IMR-90 (cell line): Measurements from ENCODE around the gene HTN1. TPM values are rescaled to one million over a fixed set of nuclear protein-coding genes. Genes with fewer than 3 reads are reported as not detected.
"Not testable (repeated sequence)": the region's sequence is repeated elsewhere in the genome, so short reads cannot be mapped to it uniquely, and the experiment has no call there.

Experiments
- ATAC-seq: fragments of 200-7000 bp; cut with Tn5 transposase; 2 replicates; pipeline ENCODE4 v1.9.1; 2020; ENCODE audit warnings: low read depth, mild to moderate bottlenecking, moderate library complexity
- Bru-seq: library from RNA; stranded (reverse); fragments of 400-500 nt; gene quantifications from one replicate; lab custom pipeline; 2021; lab: Mats Ljungman, UMichigan
- BruChase-seq, 2 experiments: library from RNA; stranded (reverse); fragments of 400-500 nt; gene quantifications; one replicate each; lab custom pipeline; 2021; lab: Mats Ljungman, UMichigan
- BruUV-seq: library from RNA; stranded (reverse); fragments of 400-500 nt; replicated peaks from 2 replicates; lab custom pipeline; 2021; lab: Mats Ljungman, UMichigan
- CTCF ChIA-PET: fragments of 300-600 bp; formaldehyde crosslinking; extraction: SDS; loops from one replicate; lab custom pipeline; 2021; ENCODE audit warnings: antibody characterized with exemption; lab: Yijun Ruan, JAX
- POLR2A ChIA-PET: fragments of 300-600 bp; sonication (Branson Sonifier 250); formaldehyde crosslinking; loops from one replicate; lab custom pipeline; 2022; ENCODE audit warnings: antibody characterized with exemption; ENCODE audit not compliant: unreplicated experiment; lab: Charles Lee
- DNase-seq: peaks from one replicate; pipeline ENCODE4 v3.0.0; 2013
- H2AFZ ChIP-seq: replicated peaks from 2 replicates; pipeline ENCODE3; 2013; ENCODE audit warnings: low read length, mild to moderate bottlenecking; ENCODE audit not compliant: poor library complexity
- H2AK5ac ChIP-seq: 2 replicates; pipeline ENCODE4 v1.6.1; 2013; ENCODE audit warnings: low read depth, low read length, inconsistent platforms
- H2AK9ac ChIP-seq: replicated peaks from 2 replicates; pipeline ENCODE3; 2013; ENCODE audit warnings: mild to moderate bottlenecking, low read depth, low read length, moderate library complexity; ENCODE audit not compliant: poor library complexity
- H2BK120ac ChIP-seq: 2 replicates; pipeline ENCODE4 v1.6.1; 2013; ENCODE audit warnings: low read depth, low read length, inconsistent platforms
- H2BK15ac ChIP-seq: 3 replicates; pipeline ENCODE4 v1.6.1; 2013; ENCODE audit warnings: low read depth, low read length, inconsistent platforms
- H2BK20ac ChIP-seq: 2 replicates; pipeline ENCODE4 v1.6.1; 2013; ENCODE audit warnings: low read depth, mild to moderate bottlenecking, inconsistent platforms, low read length, moderate library complexity
- H2BK5ac ChIP-seq: 2 replicates; pipeline ENCODE4 v1.6.1; 2013; ENCODE audit warnings: mild to moderate bottlenecking, low read depth, low read length, inconsistent platforms; ENCODE audit not compliant: poor library complexity, severe bottlenecking
- H3K14ac ChIP-seq: replicated peaks from 2 replicates; pipeline ENCODE4 v1.6.1; 2013; ENCODE audit warnings: low read depth, low read length, inconsistent platforms
- H3K18ac ChIP-seq: 2 replicates; pipeline ENCODE4 v1.6.1; 2013; ENCODE audit warnings: low read depth, low read length, control low read depth
- H3K23ac ChIP-seq: 2 replicates; pipeline ENCODE4 v1.6.1; 2013; ENCODE audit warnings: low read depth, low read length, inconsistent platforms
- H3K27ac ChIP-seq: 2 replicates; pipeline ENCODE4 v1.5.1; 2013; ENCODE audit warnings: mild to moderate bottlenecking, control low read depth, low read length; ENCODE audit not compliant: insufficient read depth
- H3K27me3 ChIP-seq: 2 replicates; pipeline ENCODE4 v1.6.1; 2013; ENCODE audit warnings: low read length; ENCODE audit not compliant: control insufficient read depth, insufficient read depth
- H3K36me3 ChIP-seq: 2 replicates; pipeline ENCODE4 v1.6.1; 2013; ENCODE audit warnings: low read length, mixed read lengths; ENCODE audit not compliant: control insufficient read depth, insufficient read depth
- H3K4ac ChIP-seq: 2 replicates; pipeline ENCODE4 v1.6.1; 2013; ENCODE audit warnings: low read depth, low read length, inconsistent platforms
- H3K4me1 ChIP-seq: 2 replicates; pipeline ENCODE4 v1.6.1; 2013; ENCODE audit warnings: low read length, mixed read lengths; ENCODE audit not compliant: control insufficient read depth, insufficient read depth
- H3K4me2 ChIP-seq: 2 replicates; pipeline ENCODE4 v1.6.1; 2013; ENCODE audit warnings: low read depth, mild to moderate bottlenecking, control low read depth, low read length, moderate library complexity
- H3K4me3 ChIP-seq: 2 replicates; pipeline ENCODE4 v1.5.1; 2013; ENCODE audit warnings: low read depth, mild to moderate bottlenecking, control low read depth, low read length, moderate library complexity; ENCODE audit not compliant: insufficient read depth
- H3K56ac ChIP-seq: 2 replicates; pipeline ENCODE4 v1.6.1; 2013; ENCODE audit warnings: low read length, inconsistent platforms; ENCODE audit not compliant: insufficient read depth; ENCODE audit errors: extremely low read depth
- H3K79me1 ChIP-seq, 2 experiments: 2 replicates each; pipeline ENCODE4 v1.6.1; 2013; ENCODE audit warnings: low read length in 2 of 2, inconsistent platforms in 1 of 2, low read depth in 1 of 2
- H3K9ac ChIP-seq: 2 replicates; pipeline ENCODE4 v1.6.1; 2013; ENCODE audit warnings: low read depth, low read length, control low read depth
- H3K9me1 ChIP-seq: 2 replicates; pipeline ENCODE4 v1.6.1; 2013; ENCODE audit warnings: low read length, inconsistent platforms; ENCODE audit not compliant: insufficient read depth
- H3K9me3 ChIP-seq: 2 replicates; pipeline ENCODE4 v1.6.1; 2013; ENCODE audit warnings: low read length; ENCODE audit not compliant: control insufficient read depth, insufficient read depth
- H4K20me1 ChIP-seq: 2 replicates; pipeline ENCODE4 v1.6.1; 2013; ENCODE audit warnings: low read length, inconsistent platforms; ENCODE audit not compliant: insufficient read depth
- H4K5ac ChIP-seq: 2 replicates; pipeline ENCODE4 v1.6.1; 2013; ENCODE audit warnings: mild to moderate bottlenecking, low read depth, low read length, control low read depth
- H4K8ac ChIP-seq, 2 experiments: 2 replicates each; pipeline ENCODE4 v1.6.1; 2013; ENCODE audit warnings: low read depth in 2 of 2, low read length in 2 of 2, control low read depth in 1 of 2, inconsistent platforms in 1 of 2
- H4K91ac ChIP-seq: 2 replicates; pipeline ENCODE4 v1.6.1; 2013; ENCODE audit warnings: low read depth, low read length, inconsistent platforms; ENCODE audit not compliant: insufficient read depth
- WGBS, 2 experiments: methylation state at CpG; one replicate each; pipeline versions ENCODE4 v1.1.5 to v1.1.7; 2013; ENCODE audit warnings: missing lambda C conversion rate in 2 of 2; ENCODE audit not compliant: insufficient read length in 1 of 2; ENCODE audit errors: extremely low coverage in 2 of 2; 5-methylcytosine and 5-hydroxymethylcytosine counted together
- dilution Hi-C: fragments of 300-500 bp; cut with HindIII; formaldehyde crosslinking; loops from one replicate; pipeline ENCODE4 v1.14.3; 2018; ENCODE audit warnings: low sequenced_read_pairs; ENCODE audit not compliant: unreplicated experiment
- in situ Hi-C: fragments of 300-500 bp; cut with MboI; formaldehyde crosslinking; loops from 3 replicates; pipeline ENCODE4 v1.14.3; 2019; ENCODE audit warnings: low sequenced_read_pairs, inconsistent platforms, mixed read lengths
- intact Hi-C: fragments of 100-400 bp; cut with micrococcal nuclease; formaldehyde crosslinking; loops from 2 replicates; pipeline ENCODE4 v1.10.0; 2022
- long read RNA-seq: library from polyadenylated mRNA; unstranded; transcript quantifications from one replicate; pipeline ENCODE4 v2.0.0, GENCODE V29; 2021; ENCODE audit not compliant: unreplicated experiment
- polyA plus RNA-seq, 3 experiments: library from polyadenylated mRNA; depleted of rRNA; stranded (reverse); fragments of >200 nt; gene quantifications; 2 replicates each; pipeline ENCODE4 v1.2.3, GENCODE V29; 2012; ENCODE audit warnings: low replicate concordance in 1 of 3
- total RNA-seq: library from RNA; depleted of rRNA; stranded (reverse); fragments of >200 nt; gene quantifications from 2 replicates; pipeline ENCODE4 v1.2.3, GENCODE V29; 2012; rRNA removed

HTN1 gene
- not detected in 2 replicates for total RNA-seq
- not detected in 2 replicates for polyA plus RNA-seq (2012; rRNA removed)
- polyA plus RNA-seq (2012; cell fraction: cytosol; rRNA removed) = not detected in 2 replicates
- polyA plus RNA-seq (2012; cell fraction: nucleus; rRNA removed; ENCODE audit: low replicate concordance) = not detected in 2 replicates
- not detected for Bru-seq, nascent RNA
- BruChase-seq, experiment 1, labeled RNA remaining after a 6-hour chase = not detected
- BruChase-seq, experiment 2, labeled RNA remaining after a 2-hour chase = not detected
- long read RNA-seq = 0 reads

GRCh38 chr4:70050138-70050537 lies at the start of gene HTN1:
TSS of gene HTN1 (plus strand) at chr4:70050438. CDS start at chr4:70053077, 2,639 bp downstream.
- H3K9me3 ChIP-seq, H4K91ac ChIP-seq, H2AK9ac ChIP-seq, H3K14ac ChIP-seq, POLR2A ChIA-PET, dilution Hi-C loops, H3K27ac ChIP-seq, H4K8ac ChIP-seq, in situ Hi-C loops, ATAC-seq, DNase-seq, H2BK20ac ChIP-seq, H2BK15ac ChIP-seq, H4K5ac ChIP-seq, H3K4ac ChIP-seq, H3K79me1 ChIP-seq, H2AFZ ChIP-seq, BruUV-seq, H3K4me2 ChIP-seq, H3K18ac ChIP-seq, H2BK120ac ChIP-seq, H2BK5ac ChIP-seq, H3K27me3 ChIP-seq, H3K9me1 ChIP-seq, H3K23ac ChIP-seq, H3K4me3 ChIP-seq, CTCF ChIA-PET, H4K20me1 ChIP-seq, intact Hi-C loops, H3K9ac ChIP-seq, H3K4me1 ChIP-seq, H3K36me3 ChIP-seq, H2AK5ac ChIP-seq, H3K56ac ChIP-seq: not testable (repeated sequence)
- no CpG with 5 or more reads among the region's 6 CpGs for WGBS, 2 experiments
